WERI-Rb-1 (cell line): Measurements from ENCODE around the gene NPL.

ENCODE experiments used
- DNase-seq: peaks from one replicate; pipeline ENCODE4 v3.0.0-alpha.2; 2020
- H3K27ac ChIP-seq: fragments of 250-450 bp; sonication (Bioruptor Pico); 2 replicates; pipeline ENCODE4 v1.5.1; 2020; ENCODE audit warnings: mild to moderate bottlenecking, moderate library complexity
- H3K27me3 ChIP-seq: fragments of 250-450 bp; sonication (Bioruptor Pico); 2 replicates; pipeline ENCODE4 v1.5.1; 2021; ENCODE audit warnings: mild to moderate bottlenecking, low read depth, moderate library complexity; ENCODE audit not compliant: insufficient read depth, severe bottlenecking
- H3K36me3 ChIP-seq: fragments of 250-450 bp; sonication (Bioruptor Pico); 2 replicates; pipeline ENCODE4 v1.5.1; 2020; ENCODE audit warnings: mild to moderate bottlenecking, moderate library complexity
- H3K4me3 ChIP-seq: 2 replicates; pipeline ENCODE4 v1.5.1; 2011; ENCODE audit warnings: low read depth, mild to moderate bottlenecking, control low read depth, low read length
- H3K9me3 ChIP-seq: fragments of 250-450 bp; sonication (Bioruptor Pico); 2 replicates; pipeline ENCODE4 v1.5.1; 2021; ENCODE audit warnings: mild to moderate bottlenecking, moderate library complexity; ENCODE audit not compliant: severe bottlenecking
- CTCF ChIP-seq: IDR thresholded peaks from 2 replicates; pipeline ENCODE4 v1.5.1; 2011; ENCODE audit warnings: low read depth, mild to moderate bottlenecking, control low read depth, inconsistent platforms, low read length

The NPL gene

GRCh38 chr1:182764029-182764727 is 25.4 kb upstream of the NPL start:
- H3K27me3 ChIP-seq, result no peaks in the 10 kb centered on the region
- DNase-seq, result no peak
- H3K4me3 ChIP-seq, result no peak overlapping the region
- no peak overlapping the region for H3K27ac ChIP-seq
- H3K9me3 ChIP-seq, result no peaks in the 10 kb centered on the region
- TF ChIP-seq CTCF, result no peak
- no peaks in the 10 kb centered on the region for H3K36me3 ChIP-seq

- Histone ChIP-seq H3K27ac (no peak overlapping the region), H3K9me3 (no peaks in the 10 kb centered on the region), H3K36me3 (no peaks in the 10 kb centered on the region), H3K4me3 (no peak overlapping the region), H3K27me3 (no peaks in the 10 kb centered on the region)
- DNase-seq, result no peak
- no peak for TF ChIP-seq CTCF
Observed at GRCh38 chr1:182765391-182765790, 24.2 kb upstream of the NPL start.

GRCh38 chr1:182766050-182766449 is 23.5 kb upstream of the NPL start:
- no peak for DNase-seq
- no peak overlapping the region for H3K4me3 ChIP-seq
- no peaks in the 10 kb centered on the region for H3K36me3 ChIP-seq
- H3K27me3 ChIP-seq, result no peaks in the 10 kb centered on the region
- H3K9me3 ChIP-seq, result no peaks in the 10 kb centered on the region
- no peak for TF ChIP-seq CTCF
- no peak overlapping the region for H3K27ac ChIP-seq

- no peaks in the 10 kb centered on the region for H3K36me3 ChIP-seq
- no peak for TF ChIP-seq CTCF
- H3K9me3 ChIP-seq, result no peaks in the 10 kb centered on the region
- H3K27me3 ChIP-seq, result no peaks in the 10 kb centered on the region
- DNase-seq, result no peak
- H3K27ac ChIP-seq, result no peak overlapping the region
- no peak overlapping the region for H3K4me3 ChIP-seq
Observed at GRCh38 chr1:182766881-182767645, 22.5 kb upstream of the NPL start.

- H3K27me3 ChIP-seq, result no peaks in the 10 kb centered on the region
- no peak for TF ChIP-seq CTCF
Observed at GRCh38 chr1:182768963-182769362, 20.6 kb upstream of the NPL start.

More at GRCh38 chr1:182768963-182769362, 20.6 kb upstream of the NPL start:
- Histone ChIP-seq H3K36me3 (no peaks in the 10 kb centered on the region), H3K27ac (no peak overlapping the region), H3K4me3 (no peak overlapping the region), H3K9me3 (no peaks in the 10 kb centered on the region)
- DNase-seq, result no peak
